Skeletal muscle tissue (tissue), 4 donors: Measurements from ENCODE around the gene PRKCE. TPM values are rescaled to one million over a fixed set of nuclear protein-coding genes. Genes with fewer than 3 reads are reported as not detected.

Source experiments
- H3K27ac ChIP-seq: one replicate; pipeline ENCODE4 v1.7.0; 2013; ENCODE audit warnings: mild to moderate bottlenecking, low read depth, low read length, inconsistent platforms
- H3K27me3 ChIP-seq, 3 donors: one replicate each; pipeline ENCODE4 v1.7.0; 2013; ENCODE audit warnings: low read length in 3 of 3; ENCODE audit not compliant: control insufficient read depth in 3 of 3, insufficient read depth in 3 of 3
- H3K36me3 ChIP-seq, 3 donors: one replicate each; pipeline ENCODE4 v1.7.0; 2013; ENCODE audit warnings: low read length in 3 of 3; ENCODE audit not compliant: control insufficient read depth in 3 of 3, insufficient read depth in 3 of 3
- H3K4me1 ChIP-seq, 3 donors: one replicate each; pipeline ENCODE4 v1.7.0; 2013; ENCODE audit warnings: low read length in 3 of 3, mild to moderate bottlenecking in 3 of 3; ENCODE audit not compliant: control insufficient read depth in 3 of 3, insufficient read depth in 3 of 3
- H3K4me3 ChIP-seq, 3 donors: one replicate each; pipeline ENCODE4 v1.7.0; 2013; ENCODE audit warnings: low read length in 3 of 3
- H3K9ac ChIP-seq, 3 donors: one replicate each; pipeline ENCODE4 v1.7.0; 2013; ENCODE audit warnings: low read length in 3 of 3, mild to moderate bottlenecking in 3 of 3, moderate library complexity in 2 of 3, low read depth in 1 of 3
- H3K9me3 ChIP-seq, 3 donors: one replicate each; pipeline ENCODE4 v1.7.0; 2013; ENCODE audit warnings: low read length in 3 of 3; ENCODE audit not compliant: control insufficient read depth in 3 of 3
- total RNA-seq: library from RNA; depleted of rRNA; stranded (reverse); fragments of >200 nt; gene quantifications from one replicate; pipeline ENCODE4 v1.2.3, GENCODE V29; 2014
- donor health status: Osteomylitis.

The PRKCE gene
- total RNA-seq, 1 donor from 2014 or later = 9.4 TPM

DNA sequence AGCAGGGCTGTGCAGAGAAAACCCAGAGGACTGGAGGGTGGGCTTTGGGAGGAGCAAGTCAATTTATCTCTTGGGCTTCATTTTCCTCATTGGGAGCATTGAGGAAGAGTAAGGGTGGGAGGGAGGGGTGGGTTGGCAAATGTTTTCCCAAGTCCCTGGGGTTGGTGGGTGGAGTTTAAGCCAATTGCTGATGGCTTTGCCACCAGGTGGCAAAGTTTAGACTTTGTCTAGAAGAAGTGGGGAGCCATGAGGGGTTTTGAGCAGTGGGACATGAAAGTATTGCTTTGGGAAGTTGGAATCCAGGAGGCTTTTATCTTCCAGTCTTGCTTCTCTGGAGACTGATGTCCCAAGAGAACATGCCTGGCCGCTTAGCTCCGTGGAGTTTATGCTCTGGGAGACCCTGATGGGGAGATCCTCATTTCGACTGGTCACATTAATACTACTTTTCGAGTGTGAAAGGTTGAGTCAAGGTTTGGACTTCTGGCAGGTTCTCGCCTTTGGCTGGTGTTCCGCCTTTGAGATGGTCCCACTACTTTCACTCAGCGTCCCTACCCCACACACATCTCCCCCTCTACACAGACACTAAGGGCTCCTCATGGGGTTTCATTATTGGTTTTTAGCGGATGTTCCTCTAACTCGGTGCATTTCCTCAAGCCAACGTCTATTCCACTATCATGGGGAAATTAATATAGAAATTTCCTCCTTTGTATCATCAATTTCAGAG, 126.7 kb downstream of the PRKCE start:
- Histone ChIP-seq H3K9ac (no peak overlapping the region), H3K27me3 (no peaks in the 10 kb centered on the region), H3K4me3 (no peak overlapping the region), H3K27ac (no peak overlapping the region), H3K36me3 (no peaks in the 10 kb centered on the region), H3K4me1 (peaks cover 5 to 16% (median 7%) of the 10 kb centered on the region in 3 donors), H3K9me3 (no peaks in the 10 kb centered on the region)

DNA sequence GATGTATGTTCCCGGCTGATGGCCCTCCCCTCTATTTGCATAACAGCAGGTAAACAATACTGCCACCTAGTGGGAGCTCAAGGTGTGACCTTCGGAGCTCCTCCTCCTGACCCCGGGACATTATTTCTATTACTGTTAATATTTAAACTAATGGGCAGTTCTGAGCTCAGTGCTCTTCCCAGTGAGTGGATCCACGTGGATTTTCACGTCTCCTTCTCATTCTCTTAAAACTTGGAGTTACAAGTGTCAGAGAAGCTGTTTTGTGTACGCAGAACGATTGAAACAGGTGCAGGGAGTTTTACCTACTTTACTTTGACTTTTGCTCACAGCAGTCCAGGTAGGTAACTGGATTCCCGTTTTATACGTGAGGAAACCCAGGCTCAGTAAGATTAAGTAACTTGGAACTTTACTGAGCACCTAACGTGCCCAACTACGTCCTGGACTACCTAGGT, 127.3 kb downstream of the PRKCE start:
- Histone ChIP-seq H3K9me3 (no peaks in the 10 kb centered on the region), H3K4me1 (peaks cover 6 to 16% (median 7%) of the 10 kb centered on the region in 3 donors), H3K27ac (no peak overlapping the region), H3K36me3 (no peaks in the 10 kb centered on the region), H3K4me3 (no peak overlapping the region), H3K9ac (no peak overlapping the region), H3K27me3 (no peaks in the 10 kb centered on the region)

DNA sequence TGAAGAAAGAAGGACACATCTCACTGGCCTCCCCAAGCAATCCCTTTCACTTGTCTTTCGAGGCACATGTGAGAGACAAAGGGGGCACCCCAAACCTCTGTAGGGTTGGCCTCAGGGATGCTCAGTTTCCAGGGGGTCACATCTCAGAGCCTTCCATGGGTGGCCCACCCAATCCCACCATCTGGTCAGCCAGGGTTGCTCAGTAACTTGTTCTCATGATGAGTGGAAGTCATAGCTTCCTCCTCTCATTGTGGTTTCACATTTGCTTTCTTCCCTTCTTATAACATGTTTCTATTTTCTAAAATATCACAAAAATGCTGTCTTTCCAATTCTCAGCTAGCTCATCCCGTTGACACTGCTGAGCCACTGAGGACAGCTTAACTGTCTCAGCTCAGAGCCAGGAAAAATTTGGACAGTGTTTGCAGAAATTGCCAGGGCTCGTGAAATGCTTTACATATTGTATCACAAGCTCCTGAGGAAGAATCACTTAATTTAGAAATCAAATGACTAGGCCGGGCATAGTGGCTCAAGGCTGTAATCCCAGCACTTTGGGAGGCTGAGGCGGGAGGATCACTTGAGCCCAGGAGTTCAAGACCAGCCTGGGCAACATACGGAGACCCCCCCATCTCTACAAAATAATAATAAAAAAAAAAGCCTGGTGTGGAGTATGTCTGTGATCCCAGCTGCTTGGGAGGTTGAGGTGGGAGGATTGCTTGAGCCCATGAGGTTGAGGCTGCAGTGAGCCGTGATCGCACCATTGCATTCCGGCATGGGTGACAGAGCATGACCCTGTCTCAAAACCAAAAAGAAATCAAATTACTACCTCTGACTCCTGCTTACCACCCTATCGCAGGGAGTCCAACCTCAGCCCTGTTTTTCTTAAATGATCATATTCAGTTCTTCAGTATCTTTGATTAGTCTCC, 129.3 kb downstream of the PRKCE start:
- Histone ChIP-seq H3K4me3 (no peak overlapping the region), H3K4me1 (peaks cover 6 to 11% (median 7%) of the 10 kb centered on the region in 3 donors), H3K9ac (peak overlapping the region in 1 of 3 donors; percentile 40), H3K27me3 (no peaks in the 10 kb centered on the region), H3K9me3 (no peaks in the 10 kb centered on the region), H3K36me3 (no peaks in the 10 kb centered on the region), H3K27ac (no peak overlapping the region)

DNA sequence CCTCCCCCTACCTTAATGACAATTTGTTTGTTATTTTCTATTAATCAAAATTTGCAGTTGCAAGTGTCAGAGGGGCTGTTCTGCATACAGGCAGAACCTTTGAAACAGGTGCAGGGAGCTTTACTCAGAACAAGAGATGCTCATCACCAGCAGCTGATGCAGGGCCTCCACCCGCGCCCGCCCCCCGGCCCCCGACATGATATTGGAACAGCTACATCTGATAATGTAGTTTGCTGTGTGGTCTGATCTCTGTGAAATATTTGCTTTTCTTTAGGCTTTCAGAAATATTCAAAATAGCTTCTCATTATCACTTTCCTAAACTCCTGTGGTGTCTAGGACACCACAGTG, 130.0 kb downstream of the PRKCE start:
- peaks cover 6 to 11% (median 7%) of the 10 kb centered on the region in 3 donors for H3K4me1 ChIP-seq
- H3K9me3 ChIP-seq = no peaks in the 10 kb centered on the region

DNA sequence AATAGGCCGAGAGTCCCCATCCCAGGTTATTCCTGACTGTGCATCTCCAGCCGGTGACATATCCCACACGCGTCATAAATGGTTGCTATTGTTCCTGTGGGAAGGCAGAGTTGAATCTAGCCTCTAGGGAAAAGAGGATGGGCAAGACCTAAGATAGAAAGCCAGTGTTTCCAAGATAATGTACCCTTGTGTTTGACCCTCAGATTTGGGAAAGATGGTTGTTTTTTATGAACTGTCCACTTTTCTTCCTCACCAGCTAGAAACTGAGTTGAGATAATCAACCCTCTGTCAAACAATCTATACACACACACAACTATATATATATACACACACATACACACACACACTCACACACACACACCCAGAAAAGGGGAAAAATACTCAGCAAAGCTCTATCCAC, 131.0 kb downstream of the PRKCE start:
- H3K36me3 ChIP-seq = no peaks in the 10 kb centered on the region
- peaks cover 6 to 11% (median 7%) of the 10 kb centered on the region in 3 donors for H3K4me1 ChIP-seq
- H3K9ac ChIP-seq = no peak overlapping the region
- no peak overlapping the region for H3K27ac ChIP-seq
- no peak overlapping the region for H3K4me3 ChIP-seq
- H3K27me3 ChIP-seq = no peaks in the 10 kb centered on the region
- H3K9me3 ChIP-seq = no peaks in the 10 kb centered on the region

More for the DNA sequence above, 130.0 kb downstream of the PRKCE start:
- no peaks in the 10 kb centered on the region for H3K27me3 ChIP-seq
- no peak overlapping the region for H3K27ac ChIP-seq
- H3K36me3 ChIP-seq = no peaks in the 10 kb centered on the region
- H3K4me3 ChIP-seq = no peak overlapping the region
- no peak overlapping the region for H3K9ac ChIP-seq

DNA sequence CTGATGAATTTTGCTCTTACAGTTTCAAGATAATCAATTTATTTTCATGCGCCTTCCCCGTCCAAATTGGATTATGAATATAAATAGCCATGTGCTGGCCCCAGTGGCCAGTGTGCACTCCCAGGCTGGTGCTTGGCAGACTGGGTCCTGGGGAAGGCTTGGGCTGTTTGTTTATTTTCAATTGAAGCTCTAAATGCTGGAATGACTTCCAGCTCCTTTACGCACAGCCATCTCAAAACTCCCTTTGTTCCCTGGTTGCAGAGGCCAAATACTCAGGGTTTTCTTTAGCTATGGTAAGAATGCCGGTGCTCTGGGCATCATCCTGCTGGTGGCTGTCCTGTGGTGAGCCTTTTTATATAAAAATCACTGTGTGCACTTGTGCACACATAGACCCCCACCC, 131.5 kb downstream of the PRKCE start:
- no peaks in the 10 kb centered on the region for H3K27me3 ChIP-seq
- peaks cover 6 to 9% (median 7%) of the 10 kb centered on the region in 3 donors for H3K4me1 ChIP-seq
- no peaks in the 10 kb centered on the region for H3K9me3 ChIP-seq
- H3K4me3 ChIP-seq = no peak overlapping the region
- H3K27ac ChIP-seq = no peak overlapping the region
- no peaks in the 10 kb centered on the region for H3K36me3 ChIP-seq
- H3K9ac ChIP-seq = no peak overlapping the region

DNA sequence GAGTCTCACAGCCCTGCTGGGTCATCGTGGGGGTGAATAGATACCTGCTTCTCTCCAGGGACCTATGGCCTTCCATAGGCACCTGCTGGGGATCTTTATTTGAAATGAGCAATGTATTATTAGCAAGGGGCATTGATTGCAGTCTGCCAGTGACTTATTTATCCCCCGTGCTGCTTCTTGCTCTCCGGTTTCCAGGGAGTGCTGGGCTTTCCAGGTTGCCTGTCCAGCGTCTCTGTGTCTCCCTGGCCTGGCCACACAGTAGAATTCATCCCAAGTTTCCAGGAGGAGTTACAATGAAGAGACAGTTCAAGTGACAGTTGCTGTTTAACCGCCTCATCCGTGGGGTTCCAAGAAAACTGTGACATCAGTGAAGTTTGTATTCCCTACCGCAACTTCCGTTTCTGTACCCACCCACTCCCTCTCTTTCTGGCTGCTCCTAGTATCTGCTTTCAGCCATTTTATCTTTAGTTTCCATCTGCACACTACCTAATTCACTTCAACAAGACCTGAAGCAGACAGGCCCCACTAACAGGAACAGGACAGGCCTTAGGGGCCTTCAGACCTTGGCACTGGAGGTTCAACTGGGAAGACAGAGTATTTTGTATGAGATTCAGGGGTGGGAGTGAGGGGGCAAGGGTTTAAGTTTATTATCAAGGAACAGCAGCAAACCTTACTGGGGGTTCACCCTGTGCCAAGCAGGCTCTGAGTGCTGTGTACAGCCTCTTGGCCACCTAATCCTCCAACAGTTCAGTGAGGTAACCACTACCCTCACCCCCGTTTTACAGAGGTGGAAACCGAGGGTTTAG, 134.8 kb downstream of the PRKCE start:
- no peaks in the 10 kb centered on the region for H3K36me3 ChIP-seq
- H3K4me3 ChIP-seq = no peak overlapping the region
- H3K4me1 ChIP-seq = peaks cover 4 to 6% (median 6%) of the 10 kb centered on the region in 3 donors
- no peak overlapping the region for H3K27ac ChIP-seq
- no peaks in the 10 kb centered on the region for H3K27me3 ChIP-seq
- H3K9ac ChIP-seq = no peak overlapping the region
- H3K9me3 ChIP-seq = no peaks in the 10 kb centered on the region

DNA sequence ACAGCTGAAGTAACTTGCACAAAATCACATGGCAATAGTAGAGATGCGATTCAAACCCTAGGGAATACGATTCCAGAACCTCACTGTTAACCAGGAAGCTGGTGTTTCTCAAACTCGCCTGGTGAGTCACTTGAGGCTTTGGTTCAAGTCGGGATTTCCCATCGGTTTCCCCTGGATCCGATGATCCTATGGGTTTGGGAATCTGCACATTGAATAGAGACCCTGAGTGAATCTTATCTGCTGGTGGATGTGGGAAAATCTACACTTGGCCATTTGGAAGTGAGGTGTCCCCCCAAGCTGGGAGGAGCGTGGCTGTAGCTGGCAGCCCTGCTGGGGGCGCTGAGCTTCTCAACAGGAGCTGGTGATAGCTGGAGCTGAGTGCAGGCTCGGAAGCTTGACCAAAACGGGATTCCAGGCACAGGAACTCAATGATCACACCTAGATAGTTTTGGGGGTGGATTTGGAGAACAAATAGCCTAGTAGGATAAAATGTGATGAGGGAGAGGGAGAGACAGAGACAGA, 135.4 kb downstream of the PRKCE start:
- H3K9me3 ChIP-seq = no peaks in the 10 kb centered on the region
- H3K36me3 ChIP-seq = no peaks in the 10 kb centered on the region
- H3K27me3 ChIP-seq = no peaks in the 10 kb centered on the region
- H3K9ac ChIP-seq = no peak overlapping the region
- H3K4me1 ChIP-seq = peaks cover 4 to 6% (median 6%) of the 10 kb centered on the region in 3 donors
- H3K27ac ChIP-seq = no peak overlapping the region
- no peak overlapping the region for H3K4me3 ChIP-seq

DNA sequence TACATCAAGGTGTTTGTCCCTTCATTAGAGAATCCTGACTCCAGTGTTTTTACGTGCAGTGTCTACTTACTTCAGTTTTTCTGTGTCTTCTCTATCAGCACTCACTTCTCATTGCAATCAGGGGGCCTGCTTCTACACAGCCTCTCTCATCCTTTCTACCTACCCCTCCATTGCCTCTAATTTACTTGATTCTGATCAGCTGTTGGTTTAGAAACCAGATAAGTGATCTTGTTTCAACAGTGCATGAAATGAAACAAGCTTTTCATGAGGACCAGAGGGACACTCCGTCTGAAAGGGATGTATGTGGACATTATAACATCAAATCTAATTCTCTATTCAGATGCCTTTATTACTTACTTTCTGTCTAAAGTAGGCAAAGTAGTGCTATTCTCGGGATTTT, 136.9 kb downstream of the PRKCE start:
- Histone ChIP-seq H3K4me3 (no peak overlapping the region), H3K27me3 (no peaks in the 10 kb centered on the region), H3K9me3 (no peaks in the 10 kb centered on the region), H3K27ac (no peak overlapping the region), H3K9ac (no peak overlapping the region), H3K4me1 (no peaks in the 10 kb centered on the region), H3K36me3 (no peaks in the 10 kb centered on the region)
